Uterus (tissue), 2 donors: Measurements from ENCODE around the gene MLLT10.

ENCODE experiments used
- CTCF ChIP-seq, 4 experiments: fragments of 200-600 bp in 2 of 4; fragments of 450-650 bp in 2 of 4; sonication (generic) in 2 of 4; IDR thresholded peaks; one replicate each; pipeline ENCODE4 v1.5.1; 2016 to 2019; ENCODE audit warnings: antibody characterized with exemption in 4 of 4, mild to moderate bottlenecking in 2 of 4, moderate library complexity in 1 of 4
- POLR2A ChIP-seq, 2 donors: fragments of 450-650 bp; IDR thresholded peaks; one replicate each; pipeline ENCODE4 v1.6.1; 2016; ENCODE audit warnings: antibody characterized with exemption in 2 of 2, mild to moderate bottlenecking in 1 of 2, moderate library complexity in 1 of 2

DNA sequence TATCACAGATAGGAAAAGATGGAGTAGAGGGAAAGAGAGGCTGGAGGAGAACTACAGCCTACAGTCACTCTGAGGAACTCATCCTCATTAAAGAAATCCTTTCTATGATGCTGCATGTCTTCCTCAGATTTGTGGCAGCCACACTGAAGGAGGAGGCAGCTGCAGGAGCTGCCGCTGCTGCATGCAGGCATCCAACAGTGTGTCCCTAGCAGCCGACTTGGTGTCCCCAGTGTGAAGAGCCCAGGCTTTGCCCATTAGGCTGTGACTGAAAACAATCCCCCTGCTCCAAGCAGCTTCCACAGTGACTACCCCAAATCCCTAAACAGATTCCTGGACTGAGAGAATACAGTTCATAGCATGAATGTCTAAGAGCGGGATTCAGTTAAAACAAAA, 31.7 kb upstream of the MLLT10 start:
- TF ChIP-seq CTCF (IDR thresholded peaks at IDR 0.05) (no peak), POLR2A (IDR thresholded peaks at IDR 0.05) (no peak)
